22Rv1 (cell line): ENCODE measurements around the gene AGBL3.

ENCODE experiments used
- CTCF ChIP-seq: fragments of 450-650 bp; IDR thresholded peaks from 2 replicates; pipeline ENCODE4 v1.5.1; 2017; ENCODE audit warnings: mild to moderate bottlenecking
- ZFX ChIP-seq: fragments of 450-650 bp; IDR thresholded peaks from 2 replicates; pipeline ENCODE4 v1.6.1; 2017; ENCODE audit warnings: antibody characterized with exemption, borderline replicate concordance

DNA sequence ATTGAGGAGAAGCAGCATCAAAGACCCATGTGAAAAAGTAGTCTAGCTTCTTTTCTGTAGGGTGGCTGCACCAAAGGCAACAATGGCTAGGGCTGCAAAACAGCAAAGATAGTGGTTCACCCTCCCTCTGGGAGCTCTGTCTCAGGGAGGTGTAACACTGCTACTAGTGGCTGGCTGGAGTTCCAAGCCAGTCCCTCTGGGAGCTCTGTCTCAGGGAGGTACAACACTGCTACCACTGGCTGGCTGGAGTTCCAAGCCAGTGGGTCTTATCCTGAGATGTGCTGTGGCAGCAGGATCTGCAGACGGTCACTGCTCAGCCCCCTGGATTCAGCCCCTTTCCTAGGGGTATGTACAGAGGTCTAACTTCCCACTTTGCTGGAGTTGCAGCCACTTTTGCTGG lies 123.7 kb downstream of the AGBL3 start:
- TF ChIP-seq CTCF: no peak
- no peak for TF ChIP-seq ZFX
